Skeletal muscle satellite cell (primary cell): ENCODE results near the gene SNX7.
A peak's percentile ranks its signal among the peaks of the same experiment; 100 is the strongest.

Experiments
- H3K27me3 ChIP-seq: 2 replicates; pipeline ENCODE4 v1.7.0; 2013; ENCODE audit warnings: low read length; ENCODE audit not compliant: control insufficient read depth, insufficient read depth
- H3K36me3 ChIP-seq: 2 replicates; pipeline ENCODE4 v1.7.0; 2013; ENCODE audit warnings: mild to moderate bottlenecking, control low read depth, low read length; ENCODE audit not compliant: insufficient read depth
- H3K4me1 ChIP-seq: 2 replicates; pipeline ENCODE4 v1.7.0; 2013; ENCODE audit warnings: low read length; ENCODE audit not compliant: control insufficient read depth, insufficient read depth
- H3K4me2 ChIP-seq: 2 replicates; pipeline ENCODE4 v1.7.0; 2013; ENCODE audit warnings: mild to moderate bottlenecking, low read length
- H3K4me3 ChIP-seq: 2 replicates; pipeline ENCODE4 v1.7.0; 2013; ENCODE audit warnings: low read length
- H3K9ac ChIP-seq: 2 replicates; pipeline ENCODE4 v1.7.0; 2013; ENCODE audit warnings: mild to moderate bottlenecking, low read depth, low read length, moderate library complexity
- H3K9me3 ChIP-seq: replicated peaks from 2 replicates; pipeline ENCODE4 v1.7.0; 2013; ENCODE audit warnings: mild to moderate bottlenecking, control low read depth, low read length

SNX7 gene

GRCh38 chr1:98672189-98672588 lies 10.7 kb downstream of the SNX7 start:
- H3K27me3 ChIP-seq: no peaks in the 10 kb centered on the region
- H3K36me3 ChIP-seq: no peaks in the 10 kb centered on the region
- H3K4me2 ChIP-seq: no peak overlapping the region
- no peak overlapping the region for H3K9ac ChIP-seq
- H3K9me3 ChIP-seq: no peaks in the 10 kb centered on the region
- no peak overlapping the region for H3K4me3 ChIP-seq
- peaks cover 42% of the 10 kb centered on the region for H3K4me1 ChIP-seq

GRCh38 chr1:98674075-98674781 lies 12.7 kb downstream of the SNX7 start:
- H3K4me3 ChIP-seq: no peak overlapping the region
- no peaks in the 10 kb centered on the region for H3K9me3 ChIP-seq
- no peak overlapping the region for H3K9ac ChIP-seq
- peaks cover 33% of the 10 kb centered on the region for H3K4me1 ChIP-seq
- H3K27me3 ChIP-seq: no peaks in the 10 kb centered on the region
- H3K36me3 ChIP-seq: no peaks in the 10 kb centered on the region
- H3K4me2 ChIP-seq: no peak overlapping the region

DNA sequence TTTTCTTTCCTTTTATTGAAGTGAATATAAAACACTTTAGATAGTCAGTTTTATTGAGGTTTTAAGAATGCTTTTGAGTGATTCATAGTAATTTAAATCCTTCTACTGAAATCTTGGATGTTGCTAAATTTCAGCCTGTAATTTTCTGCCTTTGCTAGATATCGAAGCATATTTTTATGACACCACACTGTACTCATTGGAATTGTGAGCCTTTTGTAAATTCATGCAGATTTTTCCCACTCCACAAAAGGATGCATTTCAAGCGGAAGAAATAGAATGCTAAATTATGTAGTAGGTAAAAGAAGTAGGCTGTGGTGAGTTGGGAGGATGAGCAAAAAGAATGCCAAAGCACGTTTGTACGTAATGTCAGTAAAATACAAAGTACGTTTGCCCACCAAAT lies 13.8 kb downstream of the SNX7 start:
- no peaks in the 10 kb centered on the region for H3K27me3 ChIP-seq
- no peak overlapping the region for H3K9ac ChIP-seq
- no peak overlapping the region for H3K4me3 ChIP-seq
- peaks cover 26% of the 10 kb centered on the region for H3K4me1 ChIP-seq
- H3K4me2 ChIP-seq: peak overlapping the region; percentile 29
- no peaks in the 10 kb centered on the region for H3K9me3 ChIP-seq
- no peaks in the 10 kb centered on the region for H3K36me3 ChIP-seq

- Histone ChIP-seq H3K9me3 (no peaks in the 10 kb centered on the region), H3K4me1 (peaks cover 26% of the 10 kb centered on the region), H3K36me3 (no peaks in the 10 kb centered on the region), H3K27me3 (no peaks in the 10 kb centered on the region), H3K4me2 (no peak overlapping the region), H3K4me3 (no peak overlapping the region), H3K9ac (no peak overlapping the region)
These were observed 15.8 kb downstream of the SNX7 start for GRCh38 chr1:98677288-98677687.

GRCh38 chr1:98681812-98682211 lies 20.3 kb downstream of the SNX7 start:
- Histone ChIP-seq H3K36me3 (peaks cover 17% of the 10 kb centered on the region), H3K4me1 (peaks cover 3% of the 10 kb centered on the region), H3K4me2 (no peak overlapping the region), H3K27me3 (no peaks in the 10 kb centered on the region), H3K9me3 (no peaks in the 10 kb centered on the region), H3K9ac (no peak overlapping the region), H3K4me3 (no peak overlapping the region)

- H3K4me3 ChIP-seq: no peak overlapping the region
- no peak overlapping the region for H3K4me2 ChIP-seq
These were observed 26.7 kb downstream of the SNX7 start for GRCh38 chr1:98688110-98688739.

GRCh38 chr1:98690576-98690975 lies 29.1 kb downstream of the SNX7 start:
- no peak overlapping the region for H3K4me2 ChIP-seq
- peaks cover 14% of the 10 kb centered on the region for H3K36me3 ChIP-seq
- no peaks in the 10 kb centered on the region for H3K4me1 ChIP-seq
- H3K9me3 ChIP-seq: no peaks in the 10 kb centered on the region
- H3K9ac ChIP-seq: no peak overlapping the region
- H3K27me3 ChIP-seq: no peaks in the 10 kb centered on the region
- no peak overlapping the region for H3K4me3 ChIP-seq

More at GRCh38 chr1:98688110-98688739, 26.7 kb downstream of the SNX7 start:
- H3K27me3 ChIP-seq: no peaks in the 10 kb centered on the region
- no peak overlapping the region for H3K9ac ChIP-seq
- H3K36me3 ChIP-seq: peaks cover 20% of the 10 kb centered on the region
- H3K4me1 ChIP-seq: no peaks in the 10 kb centered on the region
- H3K9me3 ChIP-seq: no peaks in the 10 kb centered on the region

DNA sequence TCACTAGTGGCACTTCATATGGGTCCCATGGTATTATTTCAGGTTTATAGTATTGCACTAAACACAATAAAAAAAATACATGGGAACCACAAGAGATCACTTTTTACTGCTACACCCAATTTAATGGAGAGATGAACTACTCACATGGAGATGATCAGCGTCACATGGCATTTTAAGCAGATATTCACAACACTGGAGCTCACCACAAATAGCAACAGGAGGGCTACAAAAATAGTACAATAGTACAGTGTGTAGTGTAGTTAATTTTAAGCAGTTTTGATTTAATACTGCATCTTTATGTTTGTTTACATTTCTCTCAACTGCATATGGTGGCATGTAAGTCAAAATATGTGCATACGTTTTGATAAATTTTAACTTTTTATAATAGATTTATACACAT lies 31.0 kb downstream of the SNX7 start:
- Histone ChIP-seq H3K9me3 (no peaks in the 10 kb centered on the region), H3K27me3 (no peaks in the 10 kb centered on the region), H3K4me2 (no peak overlapping the region), H3K4me1 (no peaks in the 10 kb centered on the region), H3K4me3 (no peak overlapping the region), H3K9ac (no peak overlapping the region), H3K36me3 (no peaks in the 10 kb centered on the region)

DNA sequence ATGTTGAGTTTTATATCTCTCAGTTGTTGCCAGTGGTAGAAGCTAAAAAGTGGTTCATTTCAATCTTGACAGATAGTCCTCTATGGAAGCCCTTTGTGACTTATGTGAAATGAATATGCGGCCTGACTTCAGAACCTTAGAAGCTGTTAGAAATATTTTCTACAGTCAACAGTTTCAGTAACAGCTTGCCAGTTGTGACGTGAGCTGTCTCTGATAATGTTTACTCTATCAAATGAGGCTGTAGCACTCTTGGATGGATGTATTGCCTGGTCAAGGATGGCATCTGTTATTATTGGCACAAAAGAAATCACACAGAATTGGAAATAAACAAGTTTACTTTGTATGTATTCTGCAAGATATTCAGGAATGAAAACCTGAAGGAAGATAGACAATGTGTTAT lies 31.9 kb downstream of the SNX7 start:
- Histone ChIP-seq H3K4me3 (no peak overlapping the region), H3K9ac (no peak overlapping the region), H3K27me3 (no peaks in the 10 kb centered on the region), H3K4me1 (no peaks in the 10 kb centered on the region), H3K36me3 (no peaks in the 10 kb centered on the region), H3K9me3 (no peaks in the 10 kb centered on the region), H3K4me2 (no peak overlapping the region)

DNA sequence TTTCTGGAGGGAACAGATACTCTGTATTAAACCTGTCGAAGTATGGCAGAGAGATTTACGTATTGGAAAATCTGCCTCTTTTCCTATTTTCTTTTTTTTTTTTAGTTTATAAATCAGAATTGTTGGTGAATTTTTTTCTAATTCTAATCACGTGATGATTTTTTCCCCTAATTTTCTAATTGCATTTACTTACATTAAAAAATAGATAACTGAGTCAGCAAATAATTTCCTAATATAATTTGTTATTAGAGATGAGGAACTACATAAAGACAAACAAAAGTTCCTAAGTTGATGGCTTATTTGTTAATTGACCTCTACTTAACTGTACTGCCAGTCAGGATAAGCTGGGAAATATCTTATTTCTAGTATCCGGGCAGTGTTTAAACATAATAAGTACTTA lies 34.6 kb downstream of the SNX7 start:
- no peaks in the 10 kb centered on the region for H3K9me3 ChIP-seq
- no peaks in the 10 kb centered on the region for H3K27me3 ChIP-seq
- no peak overlapping the region for H3K4me2 ChIP-seq
- H3K9ac ChIP-seq: no peak overlapping the region
- H3K4me3 ChIP-seq: no peak overlapping the region
- H3K4me1 ChIP-seq: no peaks in the 10 kb centered on the region
- H3K36me3 ChIP-seq: no peaks in the 10 kb centered on the region

DNA sequence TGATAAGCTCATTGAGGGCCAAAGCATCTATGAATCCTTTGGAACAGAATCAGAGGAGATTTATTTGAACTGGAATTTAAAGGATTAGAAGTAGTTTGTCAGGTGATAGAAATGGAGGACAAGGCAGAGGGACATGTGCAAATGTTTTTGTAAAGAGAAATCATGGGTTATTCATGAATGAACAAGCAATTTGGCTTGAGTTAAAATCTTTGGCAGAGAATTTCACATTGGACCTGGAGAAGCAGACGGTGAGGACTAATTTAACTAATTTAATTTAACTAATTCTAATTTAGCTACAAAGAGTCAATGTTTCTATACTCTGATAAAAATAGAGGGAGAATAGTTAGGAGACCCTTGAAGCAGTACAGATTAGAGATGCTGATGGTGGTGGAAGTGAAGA lies 36.3 kb downstream of the SNX7 start:
- Histone ChIP-seq H3K4me2 (no peak overlapping the region), H3K9ac (no peak overlapping the region), H3K36me3 (no peaks in the 10 kb centered on the region), H3K4me3 (no peak overlapping the region), H3K9me3 (no peaks in the 10 kb centered on the region), H3K27me3 (no peaks in the 10 kb centered on the region), H3K4me1 (peaks cover 1% of the 10 kb centered on the region)

- Histone ChIP-seq H3K4me2 (no peak overlapping the region), H3K9ac (no peak overlapping the region), H3K36me3 (no peaks in the 10 kb centered on the region), H3K9me3 (no peaks in the 10 kb centered on the region), H3K4me1 (peaks cover 2% of the 10 kb centered on the region), H3K4me3 (no peak overlapping the region), H3K27me3 (no peaks in the 10 kb centered on the region)
These were observed 37.1 kb downstream of the SNX7 start for GRCh38 chr1:98698625-98699024.
